ENCODE results near the gene HIF3A. TPM values are rescaled to one million over a fixed set of nuclear protein-coding genes. Genes with fewer than 3 reads are reported as not detected.

The HIF3A gene
- total RNA-seq, 1 experiment from 2014 or later = 0.98 TPM

- ChIA-PET RAD21 (ENCODE audit: low non-redundant PET in 1 of 2, low total read pairs in 2 of 2, uncharacterized antibody in 2 of 2, unreplicated experiment in 2 of 2) (no interaction called here), POLR2A (interaction anchor here (0.6 to 1.0 kb wide), 2 partner anchors 8 to 706 kb away, joined by 4 read pairs; no protein-coding TSS in a partner anchor), CTCF (interaction anchor here (2.0 kb wide), 1 partner anchor 8 kb away, joined by 9 read pairs; no protein-coding TSS in a partner anchor)
- H3K4me2 ChIP-seq (ENCODE audit: low read length) = no peak overlapping the region; the same call in 1 of the 2 replicates
- TF ChIP-seq CBX3 (IDR thresholded peaks at IDR 0.05; ENCODE audit: low read depth) (no peak), CEBPB (IDR thresholded peaks at IDR 0.05; ENCODE audit: low read depth) (no peak), POLR2A (IDR thresholded peaks at IDR 0.05; ENCODE audit: borderline replicate concordance, extremely low read depth, insufficient read depth, insufficient read length) (no peak), ATF3 (IDR thresholded peaks at IDR 0.05) (no peak), MAX (IDR thresholded peaks at IDR 0.05) (no peak)
- no peaks in the 10 kb centered on the region for H3K36me3 ChIP-seq (ENCODE audit: control insufficient read depth in 1 of 2, insufficient read depth in 2 of 2, low read length in 2 of 2)
- peak; percentile 40; the same call in 1 of the 2 replicates for ATAC-seq
- intact Hi-C loops (cut with micrococcal nuclease) = no loop called here
- H3K79me2 ChIP-seq (ENCODE audit: insufficient read depth, low read length) = no peaks in the 10 kb centered on the region
- H3K4me3 ChIP-seq (replicated peaks in 1 of 2; ENCODE audit: low read depth in 1 of 2, low read length in 2 of 2) = no peak overlapping the region
- H3K9ac ChIP-seq (ENCODE audit: low read length) = no peak overlapping the region
- no peaks in the 10 kb centered on the region for H3K9me2 ChIP-seq (ENCODE audit: insufficient read depth)
- no peaks in the 10 kb centered on the region for H4K20me1 ChIP-seq (ENCODE audit: insufficient read depth)
- no peaks in the 10 kb centered on the region for H3K27me3 ChIP-seq (ENCODE audit: insufficient read depth, low read length)
- peaks cover 7% of the 10 kb centered on the region in 2 experiments; a peak in 2 of 4 replicates for H3K9me3 ChIP-seq (ENCODE audit: control insufficient read depth in 1 of 2, insufficient read depth in 1 of 2, low read depth in 1 of 2, low read length in 2 of 2)
- no TSS peak for BruUV-seq (replicated peaks)
- DNase-seq (ENCODE audit: low read depth, low spot score) = no peak
- H3K27ac ChIP-seq (ENCODE audit: low read depth, low read length) = no peak overlapping the region
- H2AFZ ChIP-seq (ENCODE audit: low read depth, low read length, poor library complexity, severe bottlenecking) = no peak overlapping the region
- peaks cover 0 to 9% of the 10 kb centered on the region in 2 experiments; a peak in 2 of 4 replicates for H3K4me1 ChIP-seq (ENCODE audit: control insufficient read depth in 1 of 2, insufficient read depth in 2 of 2, low read length in 2 of 2)
These were observed 7.8 kb upstream of the HIF3A start for GRCh38 chr19:46288896-46289588.

- no peak overlapping the region for H3K27ac ChIP-seq (ENCODE audit: low read depth, low read length)
- peaks cover 0 to 9% of the 10 kb centered on the region in 2 experiments; a peak in 2 of 4 replicates for H3K4me1 ChIP-seq (ENCODE audit: control insufficient read depth in 1 of 2, insufficient read depth in 2 of 2, low read length in 2 of 2)
- POLR2A ChIA-PET = no interaction called here
- RAD21 ChIA-PET (ENCODE audit: low non-redundant PET in 1 of 2, low total read pairs in 2 of 2, uncharacterized antibody in 2 of 2, unreplicated experiment in 2 of 2) = no interaction called here
- no peak overlapping the region; the same call in 1 of the 2 replicates for H3K4me2 ChIP-seq (ENCODE audit: low read length)
- TF ChIP-seq SP1 (IDR thresholded peaks at IDR 0.05; ENCODE audit: low read depth) (no peak), TCF7L2 (IDR thresholded peaks at IDR 0.05; ENCODE audit: borderline replicate concordance, extremely low read depth, insufficient read depth, insufficient read length) (no peak), YY1 (IDR thresholded peaks at IDR 0.05; ENCODE audit: extremely low read depth, insufficient replicate concordance, low read depth, low read length) (peak; percentile 35)
- H3K79me2 ChIP-seq (ENCODE audit: insufficient read depth, low read length) = no peaks in the 10 kb centered on the region
- H3K27me3 ChIP-seq (ENCODE audit: insufficient read depth, low read length) = 0 out of 2 replicates have a peak, but pooled peaks cover 4% of the 10 kb centered on the region
- H3K9ac ChIP-seq (ENCODE audit: low read length) = no peak overlapping the region
- peaks cover 7% of the 10 kb centered on the region in 2 experiments; a peak in 2 of 4 replicates for H3K9me3 ChIP-seq (ENCODE audit: control insufficient read depth in 1 of 2, insufficient read depth in 1 of 2, low read depth in 1 of 2, low read length in 2 of 2)
- H2AFZ ChIP-seq (ENCODE audit: low read depth, low read length, poor library complexity, severe bottlenecking) = no peak overlapping the region
- no TSS peak for BruUV-seq (replicated peaks)
- no peak for ATAC-seq
- intact Hi-C loops (cut with micrococcal nuclease) = no loop called here
- CTCF ChIA-PET = interaction anchor here (2.0 kb wide), 1 partner anchor 9 kb away, joined by 9 read pairs; no protein-coding TSS in a partner anchor
- no peak overlapping the region for H3K4me3 ChIP-seq (replicated peaks in 1 of 2; ENCODE audit: low read depth in 1 of 2, low read length in 2 of 2)
- H3K36me3 ChIP-seq (ENCODE audit: control insufficient read depth in 1 of 2, insufficient read depth in 2 of 2, low read length in 2 of 2) = no peaks in the 10 kb centered on the region
- no peaks in the 10 kb centered on the region for H4K20me1 ChIP-seq (ENCODE audit: insufficient read depth)
- no peaks in the 10 kb centered on the region for H3K9me2 ChIP-seq (ENCODE audit: insufficient read depth)
- no peak for DNase-seq (ENCODE audit: low read depth, low spot score)
These were observed 6.9 kb upstream of the HIF3A start for GRCh38 chr19:46289724-46290619.

Data from HCT116 (cell line).